GM19238 (cell line): Measurements from ENCODE around the gene TMPRSS12.
"Not testable (repeated sequence)": the region's sequence is repeated elsewhere in the genome, so short reads cannot be mapped to it uniquely, and the experiment has no call there.

ENCODE experiments used
- DNase-seq: peaks from one replicate; pipeline ENCODE4 v3.0.0; 2011; ENCODE audit warnings: low spot score; ENCODE audit not compliant: insufficient read length

TMPRSS12 gene

DNA sequence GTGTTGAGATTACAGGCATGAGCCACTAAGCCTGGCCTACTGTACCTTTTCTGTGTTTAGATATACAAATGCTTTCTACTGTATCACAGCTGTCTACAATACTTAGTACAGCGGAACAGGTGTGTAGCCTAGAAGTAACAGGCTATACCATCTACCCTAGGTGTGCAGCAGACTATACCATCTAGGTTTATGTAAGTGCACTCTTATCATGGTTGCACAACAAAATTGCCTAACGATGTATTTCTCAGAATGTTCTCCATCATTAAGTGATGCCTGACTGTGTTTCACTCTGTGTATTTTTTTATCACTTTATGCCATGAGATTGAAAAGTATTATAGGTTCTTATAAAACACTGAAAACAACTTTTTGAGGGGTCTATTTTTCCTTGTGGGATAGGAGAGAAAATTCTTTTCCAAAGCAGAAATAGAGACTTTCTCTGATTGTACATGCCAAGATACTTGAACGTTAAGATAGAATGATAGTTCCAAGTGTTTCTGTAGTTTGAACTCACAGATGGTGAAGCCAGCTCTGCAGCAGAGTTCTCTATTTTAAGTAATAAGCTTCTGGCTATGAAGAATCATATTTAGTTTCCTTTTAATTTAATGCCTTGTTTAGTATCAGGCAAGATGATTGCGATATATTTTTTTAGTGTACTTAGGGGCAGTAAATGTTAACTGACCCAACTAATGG lies 17.0 kb downstream of the TMPRSS12 start:
- no peak for DNase-seq

GRCh38 chr12:50862316-50862715 lies 19.6 kb downstream of the TMPRSS12 start:
- DNase-seq: no peak

DNA sequence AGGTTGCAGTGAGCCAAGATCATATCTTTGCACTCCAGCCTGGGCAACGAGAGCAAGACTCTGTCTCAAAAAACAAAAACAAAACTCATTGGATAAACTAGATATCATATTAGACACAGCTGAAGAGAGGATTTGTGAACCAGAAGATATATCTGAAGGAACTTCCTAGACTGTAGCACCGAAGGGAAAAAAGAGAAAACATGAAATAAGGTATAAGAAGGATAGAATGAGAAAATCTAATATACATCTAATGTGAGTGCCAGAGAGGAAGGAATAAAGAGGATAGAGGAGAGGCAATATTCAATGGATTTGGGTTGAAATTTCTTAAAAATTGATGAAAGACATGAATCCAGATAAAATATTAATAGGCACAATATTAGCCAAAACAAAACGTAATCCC lies 22.5 kb downstream of the TMPRSS12 start:
- DNase-seq: no peak

GRCh38 chr12:50868881-50869280 lies 26.2 kb downstream of the TMPRSS12 start:
- DNase-seq: not testable (repeated sequence)

DNA sequence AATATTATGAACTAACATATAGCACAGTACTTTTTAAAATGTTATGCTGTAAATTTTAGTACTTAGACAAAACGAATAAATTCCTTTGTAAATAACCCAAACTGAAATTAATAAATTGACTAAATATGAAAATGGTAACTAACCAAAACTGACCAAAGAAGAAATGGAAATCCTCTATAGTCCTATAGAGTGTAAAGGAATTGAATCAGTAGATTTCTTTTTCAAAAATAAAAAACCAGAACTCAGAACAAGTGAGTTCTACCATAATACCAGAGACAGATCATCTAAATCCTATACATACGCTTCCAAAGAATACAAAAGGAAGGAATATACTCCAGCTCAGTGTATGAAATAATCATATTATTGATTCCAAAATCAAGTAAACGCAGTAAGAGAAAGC lies 39.8 kb downstream of the TMPRSS12 start:
- no peak for DNase-seq

DNA sequence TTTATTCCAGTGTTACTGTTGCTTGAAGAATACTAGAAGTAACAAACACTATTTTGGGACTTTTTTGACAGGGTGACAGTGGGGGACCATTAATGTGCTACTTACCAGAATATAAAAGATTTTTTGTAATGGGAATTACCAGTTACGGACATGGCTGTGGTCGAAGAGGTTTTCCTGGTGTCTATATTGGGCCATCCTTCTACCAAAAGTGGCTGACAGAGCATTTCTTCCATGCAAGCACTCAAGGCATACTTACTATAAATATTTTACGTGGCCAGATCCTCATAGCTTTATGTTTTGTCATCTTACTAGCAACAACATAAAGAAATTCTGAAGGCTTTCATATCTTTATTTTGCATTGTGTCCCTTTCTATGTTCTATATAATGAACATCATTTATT lies 44.5 kb downstream of the TMPRSS12 start:
- no peak for DNase-seq

GRCh38 chr12:50888666-50889065 lies 45.9 kb downstream of the TMPRSS12 start:
- DNase-seq: no peak

DNA sequence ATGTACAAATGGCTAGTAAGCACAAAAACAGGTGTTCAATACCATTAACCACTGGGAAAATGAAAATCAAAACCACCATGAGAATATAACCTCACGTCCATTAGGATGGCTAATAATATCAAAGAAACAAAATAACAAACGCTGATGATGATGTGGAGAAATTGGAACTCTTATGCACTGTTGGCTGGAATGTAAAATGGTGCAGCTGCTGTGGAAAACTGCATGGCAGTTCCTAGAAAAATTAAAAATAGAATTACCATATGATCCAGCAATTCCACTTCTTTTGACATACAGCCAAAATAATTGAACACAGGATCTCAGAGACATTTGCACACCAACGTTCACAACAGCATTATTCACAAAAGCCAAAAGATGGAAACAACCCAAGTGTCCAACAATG lies 51.5 kb downstream of the TMPRSS12 start:
- no peak for DNase-seq

DNA sequence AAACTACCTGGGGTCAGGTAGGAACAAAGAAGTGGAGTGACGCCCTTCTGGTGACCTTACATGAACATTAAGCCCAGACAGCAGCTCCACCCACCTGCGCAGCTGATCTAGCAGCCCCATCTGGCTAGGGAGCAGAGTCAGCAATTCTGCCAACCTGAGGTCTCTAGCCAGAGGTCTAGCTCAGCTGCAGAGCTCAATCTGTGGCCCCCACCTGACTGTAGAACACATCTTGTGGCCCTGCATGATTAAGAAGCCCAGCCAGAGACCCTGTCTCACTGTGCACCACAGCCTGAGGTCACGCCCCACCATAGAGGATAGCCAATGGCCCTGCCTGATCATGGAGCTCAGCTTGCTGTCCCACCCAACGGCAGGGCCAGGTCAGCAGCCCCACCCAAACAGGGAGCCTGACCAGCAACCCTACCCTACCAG lies 59.0 kb downstream of the TMPRSS12 start:
- DNase-seq: no peak

- not testable (repeated sequence) for DNase-seq
Measured at GRCh38 chr12:50908479-50908878, 65.8 kb downstream of the TMPRSS12 start.

GRCh38 chr12:50912361-50912760 lies 69.6 kb downstream of the TMPRSS12 start:
- DNase-seq: not testable (repeated sequence)

- no peak for DNase-seq
Measured at GRCh38 chr12:50913224-50913623, 70.5 kb downstream of the TMPRSS12 start.

DNA sequence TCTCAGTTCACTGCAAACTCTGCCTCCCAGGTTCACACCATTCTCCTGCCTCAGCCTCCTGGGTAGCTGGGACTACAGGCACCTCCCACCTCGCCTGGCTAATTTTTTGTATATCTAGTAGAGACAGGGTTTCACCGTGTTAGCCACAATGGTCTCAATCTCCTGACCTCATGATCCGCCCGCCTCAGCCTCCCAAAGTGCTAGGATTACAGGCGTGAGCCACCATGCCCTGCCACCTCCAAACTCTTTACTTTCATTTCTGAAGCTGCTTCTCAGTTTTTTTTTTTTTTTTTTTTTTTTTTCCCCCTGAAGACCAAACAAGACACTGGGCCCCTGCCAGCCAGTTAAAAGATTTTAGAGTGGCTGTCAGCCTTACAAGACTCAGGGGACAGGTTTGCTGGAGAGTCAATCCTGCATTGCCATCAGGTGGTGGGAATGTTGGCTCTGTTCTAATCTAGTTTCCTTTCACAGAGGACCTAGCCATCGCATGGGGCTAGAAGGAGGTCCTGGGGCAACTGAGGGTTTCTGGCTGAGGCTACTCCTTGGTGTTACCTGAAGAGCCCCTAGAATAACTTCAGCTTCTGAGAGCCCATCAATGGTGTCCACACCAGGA lies 72.3 kb downstream of the TMPRSS12 start:
- DNase-seq: no peak

GRCh38 chr12:50916292-50916691 lies 73.6 kb downstream of the TMPRSS12 start:
- DNase-seq: no peak

GRCh38 chr12:50918584-50919316 lies 76.0 kb downstream of the TMPRSS12 start:
- no peak for DNase-seq

DNA sequence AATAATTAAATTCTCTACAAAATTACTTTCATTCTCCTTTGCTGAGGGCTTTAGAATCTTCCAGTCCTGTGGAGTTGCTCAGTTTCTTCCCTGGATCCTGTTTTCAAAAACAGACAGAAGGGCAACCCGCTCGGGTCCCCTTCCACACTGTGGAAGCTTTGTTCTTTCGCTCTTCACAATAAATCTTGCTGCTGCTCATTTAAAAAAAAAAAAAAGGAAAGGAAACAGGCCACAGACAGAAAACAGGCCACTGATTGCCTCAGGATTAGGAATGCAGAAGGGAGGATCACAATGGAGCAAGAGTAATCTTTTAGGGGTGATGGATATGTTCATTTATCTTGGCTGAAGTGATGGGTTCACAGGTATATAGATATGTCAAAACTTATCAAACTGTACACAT lies 80.1 kb downstream of the TMPRSS12 start:
- no peak for DNase-seq

GRCh38 chr12:50923361-50924130 lies 80.8 kb downstream of the TMPRSS12 start:
- no peak for DNase-seq

DNA sequence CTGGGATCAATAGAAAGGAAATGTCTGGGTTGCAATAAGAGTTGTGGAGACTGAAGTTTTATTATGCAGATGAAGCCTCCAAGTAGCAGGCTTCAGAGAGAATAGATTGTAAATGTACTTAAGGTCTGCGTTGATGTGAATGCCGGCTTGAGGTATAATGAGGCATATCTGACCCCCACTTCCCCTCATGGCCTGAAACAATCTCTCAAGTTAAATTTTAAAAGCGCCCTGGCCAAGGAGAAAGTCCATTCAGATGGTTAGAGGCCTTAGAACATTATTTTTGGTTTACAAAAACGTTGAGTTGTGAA lies 81.4 kb downstream of the TMPRSS12 start:
- DNase-seq: no peak

GRCh38 chr12:50924439-50925341 lies 82.0 kb downstream of the TMPRSS12 start:
- peak; percentile 42 for DNase-seq

- DNase-seq: no peak
Measured at GRCh38 chr12:50925342-50925651, 82.6 kb downstream of the TMPRSS12 start.

- no peak for DNase-seq
Measured at GRCh38 chr12:50925920-50926319, 83.2 kb downstream of the TMPRSS12 start.
